Fibroblast of the aortic adventitia (primary cell): ENCODE results near the gene OR10V1. TPM values are rescaled to one million over a fixed set of nuclear protein-coding genes. Genes with fewer than 3 reads are reported as not detected.

Source experiments
- DNase-seq: peaks from one replicate; pipeline ENCODE4 v3.0.0-alpha.2; 2010; ENCODE audit warnings: low read depth
- H3K4me3 ChIP-seq: 2 replicates; pipeline ENCODE4 v1.5.1; 2011; ENCODE audit warnings: low read depth, mild to moderate bottlenecking, control low read depth, low read length, moderate library complexity
- total RNA-seq: library from RNA; depleted of rRNA; stranded (reverse); fragments of >200 nt; gene quantifications from 2 replicates; pipeline ENCODE4 v1.2.3, GENCODE V29; 2012; ENCODE audit warnings: low replicate concordance
- TF ChIP-seq, protein P1 (sequence below): IDR thresholded peaks from 2 replicates; pipeline ENCODE4 v1.5.1; 2011; ENCODE audit warnings: mild to moderate bottlenecking, low read length, control low read depth, inconsistent platforms; ENCODE audit not compliant: insufficient read depth

OR10V1 gene
- total RNA-seq, 1 donor: not detected

DNA sequence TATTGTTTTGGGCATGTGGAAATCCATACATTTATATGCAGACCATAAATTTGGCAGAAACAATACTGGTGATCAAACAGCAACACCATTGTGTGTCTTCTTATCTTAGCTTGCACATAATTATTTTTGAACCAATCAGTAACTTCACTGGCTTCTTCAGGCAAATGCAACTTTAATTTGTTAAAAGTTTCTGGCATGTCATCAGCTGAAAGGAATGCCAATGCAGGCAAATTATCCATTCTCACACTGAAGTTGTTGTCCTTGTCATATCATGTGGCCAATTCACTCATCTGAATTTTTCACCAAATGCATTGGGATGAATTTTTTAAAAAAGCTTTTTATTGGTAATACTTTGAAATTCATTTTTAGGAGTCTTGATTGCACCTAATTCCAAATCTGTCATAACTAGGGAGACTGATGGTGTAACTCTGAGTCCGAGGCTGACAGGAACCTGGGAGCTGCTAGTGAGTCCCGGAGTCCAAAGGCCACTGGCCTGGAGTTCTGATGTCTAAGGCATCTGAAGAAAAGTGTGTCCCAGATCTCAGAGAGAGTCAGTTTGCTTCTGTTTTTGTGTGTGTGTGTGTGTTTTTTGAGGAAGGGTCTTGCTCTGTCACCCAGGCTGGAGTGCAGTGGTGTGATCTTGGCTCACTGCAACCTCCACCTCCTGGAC lies 17.4 kb upstream of the OR10V1 start:
- TF ChIP-seq, protein P1, sequence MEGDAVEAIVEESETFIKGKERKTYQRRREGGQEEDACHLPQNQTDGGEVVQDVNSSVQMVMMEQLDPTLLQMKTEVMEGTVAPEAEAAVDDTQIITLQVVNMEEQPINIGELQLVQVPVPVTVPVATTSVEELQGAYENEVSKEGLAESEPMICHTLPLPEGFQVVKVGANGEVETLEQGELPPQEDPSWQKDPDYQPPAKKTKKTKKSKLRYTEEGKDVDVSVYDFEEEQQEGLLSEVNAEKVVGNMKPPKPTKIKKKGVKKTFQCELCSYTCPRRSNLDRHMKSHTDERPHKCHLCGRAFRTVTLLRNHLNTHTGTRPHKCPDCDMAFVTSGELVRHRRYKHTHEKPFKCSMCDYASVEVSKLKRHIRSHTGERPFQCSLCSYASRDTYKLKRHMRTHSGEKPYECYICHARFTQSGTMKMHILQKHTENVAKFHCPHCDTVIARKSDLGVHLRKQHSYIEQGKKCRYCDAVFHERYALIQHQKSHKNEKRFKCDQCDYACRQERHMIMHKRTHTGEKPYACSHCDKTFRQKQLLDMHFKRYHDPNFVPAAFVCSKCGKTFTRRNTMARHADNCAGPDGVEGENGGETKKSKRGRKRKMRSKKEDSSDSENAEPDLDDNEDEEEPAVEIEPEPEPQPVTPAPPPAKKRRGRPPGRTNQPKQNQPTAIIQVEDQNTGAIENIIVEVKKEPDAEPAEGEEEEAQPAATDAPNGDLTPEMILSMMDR: no peak
- H3K4me3 ChIP-seq: no peak overlapping the region
- no peak for DNase-seq

DNA sequence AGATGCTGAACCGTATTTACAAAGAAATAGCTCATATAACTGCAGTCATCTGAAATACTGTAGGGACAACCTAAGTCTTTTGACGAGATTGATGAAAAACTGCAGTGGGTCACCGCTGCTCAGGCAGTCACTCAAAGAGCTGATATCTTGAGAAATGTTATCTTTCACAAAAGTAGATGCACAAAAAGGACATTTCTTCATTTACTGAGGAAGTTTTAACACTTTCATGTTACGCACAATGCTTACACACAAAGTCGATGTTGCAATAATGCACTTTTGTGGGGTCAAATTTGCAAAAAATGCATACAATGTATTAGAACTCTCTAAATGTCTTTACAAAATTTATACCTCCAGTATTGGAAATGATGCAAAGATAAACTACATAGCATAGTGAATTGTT lies 16.2 kb upstream of the OR10V1 start:
- TF ChIP-seq, protein P1: no peak
- no peak overlapping the region for H3K4me3 ChIP-seq
- DNase-seq: no peak

DNA sequence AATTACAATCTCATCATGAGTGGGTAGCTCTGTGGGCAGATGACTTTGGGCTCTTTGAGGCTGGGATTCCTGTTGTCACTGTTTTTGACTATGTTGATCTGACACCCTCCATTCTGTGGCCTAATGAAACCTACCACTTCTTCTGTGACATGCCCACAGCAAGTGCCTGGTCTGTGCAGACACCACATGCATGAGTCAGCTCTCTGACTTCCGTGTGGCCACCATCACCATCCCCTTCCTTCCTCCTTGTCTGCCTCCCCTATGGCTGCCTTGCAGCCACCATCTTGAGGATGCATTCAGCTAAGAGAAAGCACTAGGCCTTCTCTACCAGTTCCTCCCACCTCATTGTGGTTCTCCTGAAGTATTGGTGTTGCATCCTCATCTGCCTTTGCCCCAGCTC lies 15.3 kb upstream of the OR10V1 start:
- no peak overlapping the region for H3K4me3 ChIP-seq
- TF ChIP-seq, protein P1: no peak
- DNase-seq: no peak

DNA sequence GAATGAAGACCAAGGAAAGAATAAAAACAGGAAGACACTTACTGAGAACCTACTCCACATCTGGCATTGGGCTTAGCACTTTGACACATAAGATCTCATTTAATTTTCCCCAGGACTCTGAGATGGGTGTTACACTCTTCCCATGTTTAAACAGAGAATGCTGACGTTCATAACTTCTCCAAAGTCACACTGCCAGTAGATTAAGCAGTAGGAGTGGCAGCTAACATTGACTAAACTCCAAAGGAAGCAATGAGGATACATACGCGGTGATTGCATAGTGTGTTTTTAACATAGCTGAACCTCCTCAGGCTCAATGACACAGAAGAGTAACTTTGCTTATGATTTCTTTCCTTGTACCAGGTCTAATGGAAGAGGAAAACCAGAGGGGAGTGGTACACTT lies 14.5 kb upstream of the OR10V1 start:
- H3K4me3 ChIP-seq: no peak overlapping the region
- DNase-seq: no peak
- TF ChIP-seq, protein P1: no peak

DNA sequence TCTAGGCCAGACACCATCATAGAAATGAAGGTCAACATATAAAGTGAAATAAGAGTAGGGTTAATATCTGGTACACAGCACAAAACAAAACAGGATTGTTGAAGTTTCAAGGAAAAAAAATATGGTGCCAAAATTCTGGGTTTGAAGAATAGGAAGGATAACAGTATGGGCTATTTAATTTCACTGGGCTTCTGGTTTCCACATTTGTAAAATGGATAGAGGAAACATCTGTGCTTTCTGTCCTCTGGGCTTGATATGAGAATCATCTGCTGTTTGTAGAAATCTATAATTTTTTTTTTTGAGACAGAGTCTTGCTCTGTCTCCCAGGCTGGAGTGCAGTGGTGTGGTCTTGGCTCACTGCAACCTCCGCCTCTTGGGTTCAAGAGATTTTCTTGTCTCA lies 13.8 kb upstream of the OR10V1 start:
- TF ChIP-seq, protein P1: no peak
- H3K4me3 ChIP-seq: no peak overlapping the region
- DNase-seq: no peak

DNA sequence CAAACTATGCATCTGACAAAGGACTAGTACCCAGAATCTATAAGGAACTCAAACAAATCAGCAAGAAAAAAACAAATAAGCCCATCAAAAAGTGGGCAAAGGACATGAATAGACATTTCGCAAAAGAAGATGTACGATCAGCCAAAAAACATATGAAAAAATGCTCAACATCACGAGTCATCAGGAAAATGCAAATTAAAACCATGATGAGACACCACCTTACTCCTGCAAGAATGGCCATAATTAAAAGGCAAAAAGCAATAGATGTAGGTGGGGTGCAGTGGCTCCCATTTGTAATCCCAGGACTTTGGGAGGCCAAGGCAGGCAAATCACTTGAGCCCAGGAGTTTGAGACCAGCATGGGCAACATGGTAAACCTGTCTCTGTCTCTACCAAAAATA lies 10.4 kb upstream of the OR10V1 start:
- no peak overlapping the region for H3K4me3 ChIP-seq
- DNase-seq: no peak
- TF ChIP-seq, protein P1: no peak

DNA sequence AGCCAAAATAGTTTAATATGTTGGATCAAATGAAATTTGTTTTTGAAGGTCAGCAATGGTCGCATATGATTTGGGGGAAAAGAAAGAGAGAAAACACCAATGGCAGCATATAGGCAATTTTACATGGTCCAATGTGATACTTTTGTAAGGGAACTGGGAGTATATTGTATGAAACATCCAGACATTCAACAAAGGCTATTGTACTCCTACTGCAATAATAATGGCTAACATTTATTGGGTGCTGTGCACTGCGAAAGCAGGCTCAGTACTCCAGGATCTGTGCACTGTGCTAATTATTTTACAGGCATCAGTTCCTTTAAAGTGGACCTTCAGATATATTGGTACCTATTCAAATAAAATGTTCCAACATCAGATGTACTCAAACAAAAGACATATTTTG lies 5.9 kb upstream of the OR10V1 start:
- no peak overlapping the region for H3K4me3 ChIP-seq
- TF ChIP-seq, protein P1: no peak

More for the DNA sequence above, 5.9 kb upstream of the OR10V1 start:
- DNase-seq: no peak
